ENCODE results near the gene ALPP.

- TF ChIP-seq, protein P1, sequence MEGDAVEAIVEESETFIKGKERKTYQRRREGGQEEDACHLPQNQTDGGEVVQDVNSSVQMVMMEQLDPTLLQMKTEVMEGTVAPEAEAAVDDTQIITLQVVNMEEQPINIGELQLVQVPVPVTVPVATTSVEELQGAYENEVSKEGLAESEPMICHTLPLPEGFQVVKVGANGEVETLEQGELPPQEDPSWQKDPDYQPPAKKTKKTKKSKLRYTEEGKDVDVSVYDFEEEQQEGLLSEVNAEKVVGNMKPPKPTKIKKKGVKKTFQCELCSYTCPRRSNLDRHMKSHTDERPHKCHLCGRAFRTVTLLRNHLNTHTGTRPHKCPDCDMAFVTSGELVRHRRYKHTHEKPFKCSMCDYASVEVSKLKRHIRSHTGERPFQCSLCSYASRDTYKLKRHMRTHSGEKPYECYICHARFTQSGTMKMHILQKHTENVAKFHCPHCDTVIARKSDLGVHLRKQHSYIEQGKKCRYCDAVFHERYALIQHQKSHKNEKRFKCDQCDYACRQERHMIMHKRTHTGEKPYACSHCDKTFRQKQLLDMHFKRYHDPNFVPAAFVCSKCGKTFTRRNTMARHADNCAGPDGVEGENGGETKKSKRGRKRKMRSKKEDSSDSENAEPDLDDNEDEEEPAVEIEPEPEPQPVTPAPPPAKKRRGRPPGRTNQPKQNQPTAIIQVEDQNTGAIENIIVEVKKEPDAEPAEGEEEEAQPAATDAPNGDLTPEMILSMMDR (IDR thresholded peaks at IDR 0.05) = no peak
- TF ChIP-seq POLR2A (IDR thresholded peaks at IDR 0.05) = no peak
These were observed 16.9 kb upstream of the ALPP start for GRCh38 chr2:232361646-232362045.

Measured in testis (tissue), 2 donors.